GM12872 (cell line): Measurements from ENCODE around the gene LRRN4.

Source experiments
- TF ChIP-seq, protein P1 (sequence below): IDR thresholded peaks from 3 replicates; pipeline ENCODE4 v1.5.1; 2011; ENCODE audit warnings: low read depth, mild to moderate bottlenecking, low read length, moderate library complexity; ENCODE audit not compliant: insufficient read depth

LRRN4 gene

DNA sequence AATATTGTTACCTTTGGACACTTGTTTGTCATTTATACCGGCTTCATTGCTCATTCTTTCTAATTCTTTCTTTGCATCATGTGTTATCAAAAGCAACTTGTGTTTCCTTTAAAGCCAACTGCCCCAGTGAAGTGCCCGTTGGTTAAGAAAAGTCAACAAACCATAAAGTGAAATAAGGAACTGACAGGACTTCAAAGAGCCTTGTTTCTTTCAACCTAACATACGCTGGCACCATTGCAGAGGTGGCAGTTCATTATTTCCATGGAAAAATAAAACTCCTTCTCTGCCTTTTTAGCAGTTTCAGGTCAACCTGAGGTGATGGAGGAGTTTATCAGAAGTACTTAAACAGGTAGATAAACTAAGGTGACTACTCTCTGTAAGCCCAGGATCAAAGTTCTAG is 40.2 kb upstream of the LRRN4 start:
- TF ChIP-seq, protein P1, sequence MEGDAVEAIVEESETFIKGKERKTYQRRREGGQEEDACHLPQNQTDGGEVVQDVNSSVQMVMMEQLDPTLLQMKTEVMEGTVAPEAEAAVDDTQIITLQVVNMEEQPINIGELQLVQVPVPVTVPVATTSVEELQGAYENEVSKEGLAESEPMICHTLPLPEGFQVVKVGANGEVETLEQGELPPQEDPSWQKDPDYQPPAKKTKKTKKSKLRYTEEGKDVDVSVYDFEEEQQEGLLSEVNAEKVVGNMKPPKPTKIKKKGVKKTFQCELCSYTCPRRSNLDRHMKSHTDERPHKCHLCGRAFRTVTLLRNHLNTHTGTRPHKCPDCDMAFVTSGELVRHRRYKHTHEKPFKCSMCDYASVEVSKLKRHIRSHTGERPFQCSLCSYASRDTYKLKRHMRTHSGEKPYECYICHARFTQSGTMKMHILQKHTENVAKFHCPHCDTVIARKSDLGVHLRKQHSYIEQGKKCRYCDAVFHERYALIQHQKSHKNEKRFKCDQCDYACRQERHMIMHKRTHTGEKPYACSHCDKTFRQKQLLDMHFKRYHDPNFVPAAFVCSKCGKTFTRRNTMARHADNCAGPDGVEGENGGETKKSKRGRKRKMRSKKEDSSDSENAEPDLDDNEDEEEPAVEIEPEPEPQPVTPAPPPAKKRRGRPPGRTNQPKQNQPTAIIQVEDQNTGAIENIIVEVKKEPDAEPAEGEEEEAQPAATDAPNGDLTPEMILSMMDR, result no peak

DNA sequence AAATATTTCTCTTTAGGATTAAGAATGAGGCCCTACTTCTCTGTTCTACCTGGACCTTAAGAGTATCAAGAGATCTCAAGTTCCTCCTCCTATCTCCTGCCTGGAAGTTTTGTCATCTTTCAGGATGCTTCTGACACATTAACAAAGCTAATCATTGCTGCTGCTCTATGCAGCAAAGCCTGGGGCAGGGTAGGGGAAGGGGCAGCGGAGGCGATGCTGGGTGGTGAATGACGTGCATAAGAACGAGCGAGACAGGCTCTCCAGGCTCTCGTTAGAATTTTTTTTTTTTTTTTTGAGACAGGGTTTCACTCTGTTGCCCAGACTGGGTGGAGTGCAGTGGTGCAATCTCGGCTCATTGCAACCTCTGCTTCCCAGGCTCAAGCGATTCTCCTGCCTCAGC is 37.8 kb upstream of the LRRN4 start:
- TF ChIP-seq, protein P1, result no peak

DNA sequence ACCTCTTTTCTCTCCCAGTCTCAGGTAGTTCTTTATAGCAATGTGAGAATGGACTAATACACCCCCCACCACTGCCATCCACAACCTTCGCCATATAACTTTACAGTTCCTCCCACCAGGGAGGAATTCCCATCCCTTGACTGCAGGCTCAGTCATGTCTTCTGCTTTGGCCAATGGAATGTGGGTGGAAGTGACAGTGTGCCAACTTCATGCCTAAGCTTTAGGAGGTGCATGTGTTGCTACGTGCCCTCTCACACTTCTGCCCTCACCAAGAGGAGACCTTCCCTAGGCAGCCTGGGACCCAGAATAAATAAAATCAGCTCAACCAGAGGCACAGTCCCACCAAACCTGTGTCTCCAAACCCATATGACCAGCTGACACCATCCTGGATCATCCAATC is 33.0 kb upstream of the LRRN4 start:
- TF ChIP-seq, protein P1, result no peak

DNA sequence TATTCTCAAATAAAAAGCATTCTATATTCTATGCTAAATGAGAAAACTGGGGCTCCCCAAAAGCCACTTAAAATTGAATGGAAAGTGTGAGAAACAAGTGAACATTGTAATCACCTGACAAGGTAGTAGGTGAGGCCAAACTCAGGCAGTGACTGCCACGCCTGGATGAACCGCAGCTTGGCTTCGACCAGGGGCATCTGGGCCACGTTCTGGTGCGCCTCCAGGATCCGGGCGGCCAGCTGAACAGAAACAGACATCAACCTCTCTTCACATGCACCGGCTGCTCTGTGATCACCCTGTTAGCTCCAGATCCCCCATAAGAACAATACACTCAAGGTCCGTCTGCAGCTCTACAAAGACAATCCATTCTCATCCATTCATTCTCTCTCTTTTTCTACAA is 30.1 kb upstream of the LRRN4 start:
- TF ChIP-seq, protein P1, result no peak

DNA sequence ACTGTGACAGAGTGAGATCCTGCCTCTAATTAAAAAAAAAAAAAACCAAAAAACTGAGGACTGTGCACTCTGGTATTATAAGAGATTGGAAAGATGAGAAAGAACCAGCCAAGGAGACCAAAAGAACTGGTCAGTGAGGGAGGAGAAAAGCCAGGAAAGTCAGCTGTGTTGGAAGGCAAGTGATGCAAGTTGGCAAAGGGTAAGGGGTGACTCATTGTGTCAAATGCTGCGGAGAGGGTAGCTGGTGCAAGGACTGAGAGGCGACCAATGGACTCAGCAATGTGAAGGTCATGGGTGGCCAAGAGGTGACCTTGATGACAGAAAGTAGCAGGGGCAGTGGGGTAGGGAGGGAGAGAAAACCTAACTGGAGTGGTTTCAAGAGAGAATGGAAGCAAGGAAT is 27.4 kb upstream of the LRRN4 start:
- TF ChIP-seq, protein P1, result no peak

DNA sequence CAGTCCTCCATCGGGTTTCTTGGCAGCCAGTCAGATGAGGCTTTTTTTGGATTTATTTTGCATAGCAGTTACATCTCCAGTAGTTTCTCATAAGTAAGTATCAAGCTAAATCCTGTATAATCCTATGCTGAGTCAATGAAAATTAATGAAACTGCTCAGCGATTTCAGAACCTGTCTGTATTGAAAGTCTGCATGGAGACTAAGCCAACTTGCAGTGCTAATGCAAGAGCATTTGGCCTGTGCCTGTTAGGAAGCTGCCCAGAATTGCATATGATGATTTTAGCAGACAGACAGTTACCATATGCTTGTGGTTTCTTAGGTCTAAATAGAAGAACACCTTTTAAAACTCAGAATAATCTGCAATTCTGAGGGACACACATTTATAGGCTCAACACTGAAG is 25.2 kb upstream of the LRRN4 start:
- TF ChIP-seq, protein P1, result no peak

DNA sequence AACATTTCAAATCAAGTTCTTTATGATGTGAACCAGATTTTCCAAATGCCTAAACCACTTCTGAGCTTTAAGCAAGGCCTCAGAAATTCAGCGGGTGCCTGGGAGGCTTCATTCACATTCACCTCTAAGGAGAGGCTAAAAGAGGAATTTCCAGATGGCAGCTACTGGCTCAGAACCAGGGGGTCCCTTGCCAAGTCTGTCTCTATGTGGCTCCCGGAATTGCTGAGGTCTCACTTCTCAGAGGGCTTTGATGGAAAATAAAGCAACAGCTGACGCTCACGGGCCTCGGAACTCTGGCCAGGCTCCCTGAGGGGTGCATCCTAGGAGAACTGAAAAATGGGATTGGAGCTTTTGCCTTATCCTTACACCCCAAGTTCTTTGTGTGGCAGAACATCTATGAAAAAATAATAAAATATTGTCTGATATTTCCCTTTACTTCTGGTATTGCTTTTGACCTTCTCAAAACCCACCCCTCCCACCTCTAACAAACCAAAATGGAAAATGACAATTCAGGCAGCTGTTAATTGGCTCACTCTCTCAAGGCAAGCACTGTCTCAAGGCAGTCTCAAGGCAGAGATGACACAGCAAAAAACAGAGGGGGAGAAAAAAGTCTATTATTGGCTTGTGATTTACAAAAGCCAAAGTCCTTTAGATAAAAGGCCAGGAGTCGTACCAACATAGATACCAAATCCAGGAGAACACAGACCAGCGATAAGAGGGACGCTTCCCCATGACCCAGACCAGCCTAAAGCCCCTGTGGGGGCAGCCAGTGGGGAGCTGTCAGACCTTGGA is 21.8 kb upstream of the LRRN4 start:
- TF ChIP-seq, protein P1, result no peak
